GM18867 (cell line): ENCODE measurements around the gene PDRG1.

Experiments used
- ATAC-seq: cut with Tn5 transposase; IDR thresholded peaks from one replicate; pipeline ENCODE4 v1.9.1; 2021; ENCODE audit warnings: mild to moderate bottlenecking, moderate library complexity; ENCODE audit not compliant: unreplicated experiment

PDRG1 gene

DNA sequence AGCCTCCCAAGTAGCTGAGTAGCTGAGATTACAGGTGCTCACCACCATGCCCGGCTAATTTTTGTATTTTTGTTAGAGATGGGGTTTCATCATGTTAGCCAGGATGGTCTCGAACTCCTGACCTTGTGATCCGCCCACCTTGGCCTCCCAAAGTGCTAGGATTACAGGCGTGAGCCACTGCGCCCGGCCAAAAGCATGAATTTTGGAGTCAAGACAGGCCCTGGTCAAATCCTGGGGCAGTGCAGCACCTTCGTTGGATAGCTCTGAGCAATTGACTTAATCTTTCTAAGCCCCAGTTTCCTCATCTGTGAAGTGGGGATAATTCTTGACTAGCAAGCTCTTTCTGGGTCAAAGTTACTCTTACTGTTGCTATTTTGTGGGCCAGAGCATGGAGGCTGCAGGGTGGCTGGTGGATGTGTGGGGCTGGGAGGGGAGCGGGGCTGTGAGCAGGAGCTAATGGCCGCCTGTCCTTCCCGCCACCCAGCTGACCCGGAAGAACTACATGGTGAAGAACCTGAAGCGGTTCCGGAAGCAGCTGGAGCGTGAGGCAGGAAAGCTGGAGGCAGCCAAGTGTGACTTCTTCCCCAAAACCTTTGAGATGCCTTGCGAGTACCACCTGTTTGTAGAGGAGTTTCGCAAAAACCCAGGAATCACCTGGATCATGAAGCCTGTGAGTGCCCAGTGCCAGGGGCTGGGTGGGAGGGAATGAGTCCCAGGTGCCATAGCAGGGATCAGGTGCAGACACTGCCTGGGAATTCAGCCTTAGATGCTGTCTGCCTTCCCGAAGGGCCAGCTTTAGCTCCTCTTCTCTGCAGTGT is 42.4 kb downstream of the PDRG1 start:
- no peak for ATAC-seq

DNA sequence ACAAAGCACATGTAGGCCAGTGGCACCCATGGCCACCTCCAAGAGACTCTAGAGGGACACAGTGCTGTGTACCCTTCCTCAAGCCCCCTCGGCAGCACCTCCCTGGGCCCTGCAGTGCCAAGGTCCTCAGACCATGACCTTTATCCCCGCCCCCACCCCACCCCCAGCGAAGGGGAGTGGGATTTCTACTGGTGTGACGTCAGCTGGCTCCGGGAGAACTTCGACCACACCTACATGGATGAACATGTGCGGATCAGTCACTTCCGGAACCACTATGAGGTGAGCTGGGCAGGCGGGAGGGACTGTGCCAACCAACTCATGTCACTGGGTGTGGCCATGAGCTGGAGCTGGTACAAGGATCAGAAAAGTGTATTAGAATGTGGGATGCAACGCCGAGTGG is 43.4 kb downstream of the PDRG1 start:
- no peak for ATAC-seq

GRCh38 chr20:31908016-31908415 is 43.8 kb downstream of the PDRG1 start:
- no peak for ATAC-seq

DNA sequence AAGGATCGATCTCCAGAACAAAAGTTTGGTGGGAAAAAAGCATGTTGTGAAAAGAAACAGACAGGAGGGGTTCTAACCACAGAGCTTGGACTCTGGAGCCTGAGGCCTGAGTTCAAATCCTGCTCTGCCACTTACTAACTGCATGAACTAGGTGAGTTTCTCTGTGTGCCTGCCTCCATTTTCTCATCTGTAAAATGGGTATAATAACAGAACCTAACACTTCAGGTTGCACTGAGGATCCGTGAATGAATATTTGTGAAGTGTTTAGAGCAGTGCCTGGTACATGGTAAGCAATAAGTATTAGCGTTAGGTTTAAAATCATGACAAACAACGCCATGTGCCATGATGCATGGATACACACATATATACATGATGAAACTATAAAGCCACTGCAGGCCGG is 44.8 kb downstream of the PDRG1 start:
- ATAC-seq = no peak

DNA sequence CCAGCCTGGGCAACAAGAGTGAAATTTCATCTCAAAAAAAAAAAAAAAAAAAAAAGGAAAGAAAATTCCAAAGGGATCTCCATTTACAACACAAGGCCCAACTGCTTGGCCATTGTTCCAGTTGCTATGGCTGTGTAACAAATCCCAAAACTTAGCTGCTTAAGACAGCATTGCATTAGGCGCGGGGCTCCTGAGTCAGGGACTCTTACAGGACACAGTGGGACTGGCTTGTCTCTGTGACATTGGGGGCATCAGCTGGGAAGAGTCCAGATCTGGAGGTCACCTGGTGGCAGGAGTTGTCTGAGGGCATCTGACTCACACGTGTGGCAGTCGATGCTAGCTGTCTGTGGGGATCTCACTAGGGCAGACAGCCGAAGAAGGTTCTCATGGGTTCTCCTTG is 45.8 kb downstream of the PDRG1 start:
- no peak for ATAC-seq

- no peak for ATAC-seq
Observed at GRCh38 chr20:31903627-31904386, 48.0 kb downstream of the PDRG1 start.

DNA sequence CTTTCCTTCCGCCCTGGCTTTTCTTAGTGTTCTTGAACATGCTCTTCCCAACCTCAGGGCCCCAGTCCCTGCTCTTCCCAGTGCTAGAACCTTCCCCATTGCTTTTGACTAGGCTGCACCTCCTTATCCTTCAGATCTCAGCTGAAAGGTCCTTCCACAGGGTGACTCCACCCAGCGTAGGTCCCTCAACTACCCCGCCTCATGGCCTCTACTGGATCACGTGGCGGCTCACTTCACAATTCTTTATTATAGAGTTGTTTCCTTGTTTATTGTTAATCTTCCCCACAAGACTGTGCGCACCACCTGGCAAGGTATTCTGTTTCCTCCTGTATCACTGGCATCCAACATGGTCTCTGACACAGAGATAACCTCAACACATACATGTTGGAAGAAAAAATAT is 50.2 kb downstream of the PDRG1 start:
- ATAC-seq = no peak

DNA sequence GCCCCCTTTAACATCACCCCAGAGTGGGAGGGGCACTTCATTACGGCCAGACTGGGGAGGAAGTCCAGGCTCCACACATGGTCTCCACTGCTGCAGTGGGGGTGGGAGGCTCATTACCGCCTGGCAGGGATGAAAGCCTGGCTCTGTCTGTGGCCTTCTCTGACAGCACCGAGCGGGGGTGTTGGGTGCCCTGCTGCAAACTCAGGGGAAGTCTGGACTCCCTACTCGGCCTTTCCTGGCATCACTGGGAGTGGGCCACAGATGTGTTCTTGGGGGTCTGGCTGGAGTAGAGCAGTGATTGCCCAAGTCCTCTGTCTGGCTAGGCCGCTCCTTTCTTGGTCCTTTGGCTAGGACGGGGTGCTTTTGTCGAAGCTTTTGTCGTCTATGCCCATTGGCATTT is 54.3 kb downstream of the PDRG1 start:
- no peak for ATAC-seq

- ATAC-seq = no peak
Observed at GRCh38 chr20:31896049-31896448, 55.8 kb downstream of the PDRG1 start.

- ATAC-seq = peak; percentile 92
Observed at GRCh38 chr20:31894980-31895675, 56.7 kb downstream of the PDRG1 start.
